Uterus (tissue), 4 donors: ENCODE data around the gene IGF2R. TPM values are rescaled to one million over a fixed set of nuclear protein-coding genes. Genes with fewer than 3 reads are reported as not detected.
A peak's percentile ranks its signal among the peaks of the same experiment; 100 is the strongest.

Experiments
- DNase-seq, 2 donors: peaks; one replicate each; pipeline ENCODE4 v3.0.0-alpha.2; 2019 to 2020
- H3K27ac ChIP-seq, 2 donors: fragments of 200-600 bp; sonication (generic); 1 replicate in 1 of 2; 2 replicates in 1 of 2; pipeline ENCODE4 v1.5.1; 2016 to 2018
- H3K27me3 ChIP-seq, 2 donors: fragments of 200-600 bp; sonication (generic); one replicate each; pipeline ENCODE4 v1.5.1; 2018 to 2019; ENCODE audit warnings: control low read depth in 1 of 2
- H3K36me3 ChIP-seq, 2 donors: fragments of 200-600 bp; sonication (generic); one replicate each; pipeline ENCODE4 v1.5.1; 2019; ENCODE audit warnings: control low read depth in 1 of 2
- H3K4me1 ChIP-seq, 2 donors: fragments of 200-600 bp; sonication (generic); one replicate each; pipeline ENCODE4 v1.5.1; 2018 to 2019; ENCODE audit warnings: control low read depth in 1 of 2
- H3K4me3 ChIP-seq, 2 donors: fragments of 200-600 bp; sonication (generic); 1 replicate in 1 of 2; 2 replicates in 1 of 2; pipeline ENCODE4 v1.5.1; 2018 to 2019; ENCODE audit warnings: mild to moderate bottlenecking in 1 of 2
- H3K9me3 ChIP-seq, 2 donors: fragments of 200-600 bp; sonication (generic); one replicate each; pipeline ENCODE4 v1.5.1; 2019; ENCODE audit warnings: control low read depth in 1 of 2
- POLR2A ChIP-seq, 2 donors: fragments of 450-650 bp; IDR thresholded peaks; one replicate each; pipeline ENCODE4 v1.6.1; 2016; ENCODE audit warnings: antibody characterized with exemption in 2 of 2, mild to moderate bottlenecking in 1 of 2, moderate library complexity in 1 of 2
- intact Hi-C: fragments of 100-400 bp; cut with DNase I; formaldehyde crosslinking; loops from one replicate; pipeline ENCODE4 v1.15.1; 2023; ENCODE audit warnings: low total_unique reads
- total RNA-seq, 4 donors: library from RNA; depleted of rRNA in 3 of 4; stranded (reverse); fragments of >200 nt in 3 of 4; gene quantifications; one replicate each; pipeline versions ENCODE4 v1.1.0 to v1.2.4, GENCODE V29; 2014 to 2023
- TF ChIP-seq, protein P1 (sequence below), 4 experiments: fragments of 200-600 bp in 2 of 4; fragments of 450-650 bp in 2 of 4; sonication (generic) in 2 of 4; IDR thresholded peaks; one replicate each; pipeline ENCODE4 v1.5.1; 2016 to 2019; ENCODE audit warnings: antibody characterized with exemption in 4 of 4, mild to moderate bottlenecking in 2 of 4, moderate library complexity in 1 of 4
- donor health status: DM: yes; HTN: yes; CAD: no.

IGF2R gene
- total RNA-seq, 4 donors from 2014 or later, result 36.5 to 91.7 (median 61.7) TPM

DNA sequence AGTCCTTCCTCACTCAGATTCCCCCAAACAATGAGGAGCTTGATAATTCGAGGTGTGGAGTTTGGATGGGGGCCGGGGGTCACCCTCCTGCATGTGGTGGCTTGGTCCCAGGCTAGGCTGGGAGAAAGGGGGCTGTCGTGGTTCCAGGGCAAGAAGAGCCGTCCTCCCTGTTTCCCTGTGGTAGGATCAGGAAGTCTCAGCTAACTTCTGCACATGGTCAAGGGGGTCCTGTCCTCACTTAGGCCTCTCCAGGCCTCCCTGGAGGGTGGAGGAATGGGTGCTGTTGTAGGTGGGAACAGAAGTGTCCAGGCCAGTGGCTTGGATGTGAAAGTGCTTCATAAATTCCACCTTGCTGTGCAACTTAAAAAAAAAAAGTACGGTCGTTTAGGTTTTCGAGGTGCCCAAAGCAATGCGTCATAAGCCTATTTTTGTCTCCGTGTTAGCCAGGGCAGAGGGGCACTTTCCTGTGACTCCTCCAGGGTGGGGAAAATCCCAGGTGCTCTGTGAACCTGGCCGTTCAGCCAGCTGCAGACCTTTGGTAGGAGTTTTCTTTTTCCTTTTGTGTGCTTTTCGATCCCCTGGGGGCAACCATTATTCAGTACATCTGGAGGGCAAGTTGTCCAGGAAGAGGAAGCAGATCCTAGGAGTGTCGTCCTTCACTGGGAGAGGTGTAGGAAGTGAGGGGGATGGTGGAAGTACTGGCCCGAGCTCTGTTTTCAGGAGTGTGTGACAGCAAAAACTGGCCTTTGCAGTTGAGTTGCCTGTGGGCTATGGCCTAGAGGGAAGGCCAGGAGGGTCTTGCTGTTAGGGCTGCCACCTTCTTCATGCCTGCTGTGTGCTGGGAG lies 9.6 kb downstream of the IGF2R start:
- H3K27me3 ChIP-seq, result no peaks in the 10 kb centered on the region
- TF ChIP-seq, protein P1, sequence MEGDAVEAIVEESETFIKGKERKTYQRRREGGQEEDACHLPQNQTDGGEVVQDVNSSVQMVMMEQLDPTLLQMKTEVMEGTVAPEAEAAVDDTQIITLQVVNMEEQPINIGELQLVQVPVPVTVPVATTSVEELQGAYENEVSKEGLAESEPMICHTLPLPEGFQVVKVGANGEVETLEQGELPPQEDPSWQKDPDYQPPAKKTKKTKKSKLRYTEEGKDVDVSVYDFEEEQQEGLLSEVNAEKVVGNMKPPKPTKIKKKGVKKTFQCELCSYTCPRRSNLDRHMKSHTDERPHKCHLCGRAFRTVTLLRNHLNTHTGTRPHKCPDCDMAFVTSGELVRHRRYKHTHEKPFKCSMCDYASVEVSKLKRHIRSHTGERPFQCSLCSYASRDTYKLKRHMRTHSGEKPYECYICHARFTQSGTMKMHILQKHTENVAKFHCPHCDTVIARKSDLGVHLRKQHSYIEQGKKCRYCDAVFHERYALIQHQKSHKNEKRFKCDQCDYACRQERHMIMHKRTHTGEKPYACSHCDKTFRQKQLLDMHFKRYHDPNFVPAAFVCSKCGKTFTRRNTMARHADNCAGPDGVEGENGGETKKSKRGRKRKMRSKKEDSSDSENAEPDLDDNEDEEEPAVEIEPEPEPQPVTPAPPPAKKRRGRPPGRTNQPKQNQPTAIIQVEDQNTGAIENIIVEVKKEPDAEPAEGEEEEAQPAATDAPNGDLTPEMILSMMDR (IDR thresholded peaks at IDR 0.05), result no peak
- peaks cover 30 to 32% of the 10 kb centered on the region in 2 donors for H3K4me1 ChIP-seq
- intact Hi-C loops, result no loop called here
- no peaks in the 10 kb centered on the region for H3K36me3 ChIP-seq
- no peak overlapping the region for H3K4me3 ChIP-seq
- no peak for DNase-seq
- no peaks in the 10 kb centered on the region for H3K9me3 ChIP-seq
- H3K27ac ChIP-seq, result peak overlapping the region; percentile 67 to 73

GRCh38 chr6:159979136-159979874 lies 10.4 kb downstream of the IGF2R start:
- H3K4me3 ChIP-seq, result no peak overlapping the region
- TF ChIP-seq, protein P1 (IDR thresholded peaks at IDR 0.05), result no peak
- H3K9me3 ChIP-seq, result no peaks in the 10 kb centered on the region
- H3K36me3 ChIP-seq, result no peaks in the 10 kb centered on the region
- no peak for DNase-seq
- peaks cover 30 to 35% of the 10 kb centered on the region in 2 donors for H3K4me1 ChIP-seq
- intact Hi-C loops, result no loop called here
- peak overlapping the region; percentile 67 to 73 for H3K27ac ChIP-seq
- no peaks in the 10 kb centered on the region for H3K27me3 ChIP-seq

GRCh38 chr6:159980474-159980873 lies 11.6 kb downstream of the IGF2R start:
- Histone ChIP-seq H3K36me3 (no peaks in the 10 kb centered on the region), H3K4me3 (no peak overlapping the region), H3K4me1 (peaks cover 26 to 35% of the 10 kb centered on the region in 2 donors), H3K27me3 (no peaks in the 10 kb centered on the region), H3K9me3 (no peaks in the 10 kb centered on the region), H3K27ac (peak overlapping the region in 1 of 2 donors; percentile 58)
- TF ChIP-seq POLR2A (IDR thresholded peaks at IDR 0.05), result no peak
- TF ChIP-seq, protein P1 (IDR thresholded peaks at IDR 0.05), result no peak
- DNase-seq, result no peak
- intact Hi-C loops, result no loop called here

- intact Hi-C loops, result no loop called here
- TF ChIP-seq, protein P1 (IDR thresholded peaks at IDR 0.05), result no peak
- TF ChIP-seq POLR2A (IDR thresholded peaks at IDR 0.05), result no peak
- H3K4me3 ChIP-seq, result no peak overlapping the region
- H3K9me3 ChIP-seq, result no peaks in the 10 kb centered on the region
- H3K27me3 ChIP-seq, result no peaks in the 10 kb centered on the region
- H3K4me1 ChIP-seq, result peaks cover 26 to 35% of the 10 kb centered on the region in 2 donors
- peak overlapping the region; percentile 58 to 75 for H3K27ac ChIP-seq
- DNase-seq, result no peak
- H3K36me3 ChIP-seq, result no peaks in the 10 kb centered on the region
These were observed 12.2 kb downstream of the IGF2R start for GRCh38 chr6:159981071-159981402.
